Mesothelial cell of epicardium (in vitro differentiated cells): ENCODE data around the gene HPSE2. TPM values are rescaled to one million over a fixed set of nuclear protein-coding genes. Genes with fewer than 3 reads are reported as not detected.
A peak's percentile ranks its signal among the peaks of the same experiment; 100 is the strongest.

Experiments used
- DNase-seq, 2 experiments: peaks; one replicate each; pipeline ENCODE4 v3.0.0; 2021; ENCODE audit warnings: low spot score in 2 of 2; ENCODE audit not compliant: unreplicated experiment in 2 of 2
- H3K27ac Mint-ChIP-seq: 2 replicates; pipeline ENCODE4 v1.8.0; 2021; ENCODE audit warnings: mixed read lengths
- H3K27me3 Mint-ChIP-seq: 2 replicates; pipeline ENCODE4 v1.8.0; 2021; ENCODE audit warnings: low read depth, mixed read lengths
- H3K36me3 Mint-ChIP-seq: 2 replicates; pipeline ENCODE4 v1.8.0; 2021; ENCODE audit warnings: mixed read lengths
- H3K4me1 Mint-ChIP-seq: 2 replicates; pipeline ENCODE4 v1.8.0; 2021; ENCODE audit warnings: mixed read lengths
- H3K4me3 Mint-ChIP-seq: 2 replicates; pipeline ENCODE4 v1.8.0; 2021; ENCODE audit warnings: mild to moderate bottlenecking, moderate library complexity, mixed read lengths
- H3K9me3 Mint-ChIP-seq: 2 replicates; pipeline ENCODE4 v1.8.0; 2021; ENCODE audit warnings: mixed read lengths
- CTCF ChIP-seq: fragments of 200-600 bp; sonication (generic); IDR thresholded peaks from one replicate; pipeline ENCODE4 v1.5.0; 2021; ENCODE audit warnings: antibody characterized with exemption; ENCODE audit not compliant: unreplicated experiment
- total RNA-seq: library from RNA; stranded (reverse); gene quantifications from 3 replicates; pipeline ENCODE4 v1.2.1, GENCODE V29; 2021

Gene HPSE2
- total RNA-seq, 1 donor from 2014 or later = 2.3 TPM

GRCh38 chr10:98596404-98596803, 639.2 kb downstream of the HPSE2 start:
- Mint-ChIP-seq H3K27me3 (no peaks in the 10 kb centered on the region), H3K36me3 (no peaks in the 10 kb centered on the region), H3K4me1 (no peaks in the 10 kb centered on the region), H3K4me3 (no peak overlapping the region), H3K9me3 (peaks cover 39% of the 10 kb centered on the region), H3K27ac (no peak overlapping the region)
- no peak for DNase-seq
- TF ChIP-seq CTCF = no peak

GRCh38 chr10:98589691-98590090, 646.0 kb downstream of the HPSE2 start:
- Mint-ChIP-seq H3K36me3 (no peaks in the 10 kb centered on the region), H3K9me3 (peaks cover 4% of the 10 kb centered on the region), H3K27ac (no peak overlapping the region), H3K4me3 (no peak overlapping the region), H3K27me3 (no peaks in the 10 kb centered on the region), H3K4me1 (peaks cover 11% of the 10 kb centered on the region)
- TF ChIP-seq CTCF = no peak
- DNase-seq = no peak

- no peak overlapping the region for H3K27ac Mint-ChIP-seq
- H3K4me1 Mint-ChIP-seq = peaks cover 11% of the 10 kb centered on the region
- H3K4me3 Mint-ChIP-seq = no peak overlapping the region
- no peaks in the 10 kb centered on the region for H3K27me3 Mint-ChIP-seq
- H3K9me3 Mint-ChIP-seq = no peaks in the 10 kb centered on the region
- DNase-seq = no peak
- H3K36me3 Mint-ChIP-seq = no peaks in the 10 kb centered on the region
- no peak for TF ChIP-seq CTCF
These were observed 646.6 kb downstream of the HPSE2 start for GRCh38 chr10:98589007-98589406.

- H3K36me3 Mint-ChIP-seq = no peaks in the 10 kb centered on the region
- peaks cover 3% of the 10 kb centered on the region for H3K27me3 Mint-ChIP-seq
- H3K4me3 Mint-ChIP-seq = no peak overlapping the region
- no peak for DNase-seq
- no peak for TF ChIP-seq CTCF
- no peaks in the 10 kb centered on the region for H3K9me3 Mint-ChIP-seq
- H3K27ac Mint-ChIP-seq = peak overlapping the region; percentile 85
- peaks cover 11% of the 10 kb centered on the region for H3K4me1 Mint-ChIP-seq
These were observed 648.4 kb downstream of the HPSE2 start for GRCh38 chr10:98587156-98587837.

GRCh38 chr10:98586096-98586495, 649.6 kb downstream of the HPSE2 start:
- Mint-ChIP-seq H3K9me3 (no peaks in the 10 kb centered on the region), H3K4me1 (peaks cover 11% of the 10 kb centered on the region), H3K27me3 (peaks cover 3% of the 10 kb centered on the region), H3K36me3 (no peaks in the 10 kb centered on the region), H3K27ac (no peak overlapping the region), H3K4me3 (no peak overlapping the region)
- no peak for TF ChIP-seq CTCF
- DNase-seq = no peak

GRCh38 chr10:98582363-98582762, 653.3 kb downstream of the HPSE2 start:
- Mint-ChIP-seq H3K4me1 (peaks cover 4% of the 10 kb centered on the region), H3K27me3 (peaks cover 27% of the 10 kb centered on the region), H3K4me3 (no peak overlapping the region), H3K36me3 (no peaks in the 10 kb centered on the region), H3K27ac (no peak overlapping the region), H3K9me3 (no peaks in the 10 kb centered on the region)
- TF ChIP-seq CTCF = no peak
- no peak for DNase-seq
